ENCODE measurements around the gene INO80D.
A peak's percentile ranks its signal among the peaks of the same experiment; 100 is the strongest.

INO80D gene

GRCh38 chr2:205975082-205975949, 110.7 kb downstream of the INO80D start:
- no peak for DNase-seq

- no peak for DNase-seq
These were observed 113.9 kb downstream of the INO80D start for GRCh38 chr2:205972113-205972512.

GRCh38 chr2:205970348-205970747, 115.6 kb downstream of the INO80D start:
- DNase-seq = no peak

DNA sequence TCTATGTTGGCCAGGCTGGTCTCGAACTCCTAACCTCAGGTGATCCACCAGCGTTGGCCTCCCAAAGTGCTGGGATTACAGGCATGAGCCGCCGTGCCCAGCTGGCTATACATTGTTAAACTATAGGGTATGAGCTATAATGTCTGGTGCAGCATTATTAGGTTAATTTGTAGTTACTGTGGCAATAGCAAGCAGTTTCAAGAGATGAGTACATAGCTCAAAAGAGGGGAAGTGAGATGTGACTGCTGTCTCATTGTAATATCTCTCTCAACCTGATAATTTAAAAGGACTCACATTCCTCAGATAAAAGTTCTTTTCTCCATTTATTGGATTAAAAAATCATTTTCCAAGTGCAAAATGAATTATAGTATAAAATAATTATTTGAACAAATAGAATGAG, 116.4 kb downstream of the INO80D start:
- DNase-seq = no peak

GRCh38 chr2:205967391-205968075, 118.4 kb downstream of the INO80D start:
- no peak for DNase-seq

GRCh38 chr2:205965707-205966106, 120.3 kb downstream of the INO80D start:
- no peak for DNase-seq

DNA sequence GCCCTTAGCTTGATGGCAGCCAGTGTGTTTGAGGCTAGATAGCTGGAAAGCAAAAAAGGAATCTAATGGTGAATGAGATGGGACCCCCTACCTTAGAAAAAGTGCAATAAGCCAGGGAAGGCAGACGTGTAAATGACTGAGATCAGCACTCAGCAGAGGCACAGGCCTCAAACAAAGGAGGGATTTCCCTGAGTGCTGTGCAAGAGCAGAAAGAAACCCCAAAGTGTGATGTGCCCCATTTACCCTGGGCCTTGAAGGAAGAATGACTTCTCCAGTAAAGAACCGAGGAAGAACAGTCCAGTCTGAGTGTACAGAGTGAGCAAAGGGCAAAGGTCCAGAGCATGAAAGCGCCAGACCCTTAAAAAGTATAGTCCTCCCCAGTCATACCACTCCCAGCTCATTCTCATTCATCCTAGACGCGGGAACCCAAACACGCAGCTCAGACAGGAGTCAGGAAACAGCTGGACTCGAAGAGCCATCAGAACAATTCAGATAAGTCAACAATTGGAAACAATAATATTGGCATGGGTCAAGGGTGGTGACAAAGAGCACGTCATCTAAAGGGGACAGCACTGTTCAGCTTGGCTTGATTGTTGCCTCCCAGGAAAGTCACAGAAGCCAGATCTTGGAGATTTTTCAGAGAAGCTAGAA, 121.7 kb downstream of the INO80D start:
- no peak for DNase-seq

GRCh38 chr2:205959521-205959920, 126.5 kb downstream of the INO80D start:
- no peak for DNase-seq

DNA sequence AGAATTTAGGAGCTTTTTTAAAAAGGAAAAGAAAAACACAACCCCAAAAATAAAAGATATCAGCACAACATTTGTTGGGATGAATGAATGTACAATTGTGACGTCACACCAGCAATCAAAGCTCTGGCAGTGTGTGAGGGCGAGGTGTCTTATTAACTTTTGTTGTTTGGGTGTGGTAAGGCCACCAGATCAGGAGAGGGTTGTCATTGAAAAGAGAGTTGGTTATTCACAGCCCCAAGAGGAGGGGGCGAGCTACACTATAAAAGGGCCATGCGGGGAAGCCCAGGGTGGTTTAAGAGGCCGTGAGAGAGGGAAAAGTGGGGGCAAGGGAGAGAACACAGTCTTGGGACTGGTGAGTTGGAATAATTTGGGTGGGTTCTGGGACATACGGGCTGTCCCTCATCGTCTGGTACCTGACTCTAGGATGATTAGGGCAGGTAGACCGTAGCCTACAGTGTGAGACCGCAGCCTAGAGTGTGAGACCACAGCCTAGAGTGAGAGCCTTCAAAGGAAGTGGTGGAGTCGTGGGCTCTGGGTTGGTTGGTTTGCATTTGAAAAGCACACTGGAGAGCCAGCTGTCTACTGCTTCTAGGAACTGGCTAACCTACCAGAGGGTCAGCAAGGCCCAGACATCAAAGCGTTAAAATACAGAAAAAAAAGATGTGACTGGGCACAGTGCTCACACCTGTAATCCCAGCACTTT, 128.4 kb downstream of the INO80D start:
- no peak for DNase-seq

DNA sequence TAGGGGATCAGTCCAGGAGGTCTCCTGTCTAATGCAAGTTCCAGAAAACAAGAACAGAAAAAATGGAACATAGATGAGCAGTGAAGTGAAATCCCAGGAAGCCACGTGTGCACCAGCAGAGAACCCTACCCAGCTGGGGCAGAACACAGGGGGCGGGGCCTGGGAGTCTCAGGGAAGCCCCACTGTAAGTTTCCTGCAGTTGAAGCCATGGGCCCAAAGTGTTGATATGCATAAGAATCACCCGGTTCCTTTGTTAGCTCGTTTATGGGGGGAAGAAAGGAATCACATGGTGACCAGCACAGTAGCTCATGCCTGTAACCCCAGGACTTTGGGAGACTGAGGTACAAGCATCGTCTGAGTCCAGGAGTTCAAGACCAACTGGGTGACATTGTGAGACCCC, 131.3 kb downstream of the INO80D start:
- DNase-seq = no peak

GRCh38 chr2:205952282-205952681, 133.7 kb downstream of the INO80D start:
- no peak for DNase-seq

GRCh38 chr2:205948883-205949282, 137.1 kb downstream of the INO80D start:
- no peak for DNase-seq

- DNase-seq = no peak
These were observed 137.5 kb downstream of the INO80D start for GRCh38 chr2:205948496-205948837.

- peak; percentile 34 to 43 for DNase-seq
These were observed 138.1 kb downstream of the INO80D start for GRCh38 chr2:205947621-205948495.

GRCh38 chr2:205946226-205946625, 139.7 kb downstream of the INO80D start:
- DNase-seq = no peak

Measured in CD4-positive, alpha-beta T cell treated with Interleukin-1 beta for 1 hour (primary cell).